HCT116 (cell line): ENCODE measurements around the gene GRIN1. TPM values are rescaled to one million over a fixed set of nuclear protein-coding genes. Genes with fewer than 3 reads are reported as not detected.

Experiments used
- ATAC-seq: fragments of 200-7000 bp; cut with Tn5 transposase; 2 replicates; pipeline ENCODE4 v1.9.1; 2020; ENCODE audit warnings: mild to moderate bottlenecking, moderate library complexity
- BruUV-seq: library from RNA; stranded (reverse); fragments of 400-500 nt; replicated peaks from 2 replicates; lab custom pipeline; 2021; lab: Mats Ljungman, UMichigan
- CTCF ChIA-PET: fragments of 300-600 bp; sonication (Branson Sonifier 250); formaldehyde crosslinking; loops from one replicate; lab custom pipeline; 2021; ENCODE audit warnings: antibody characterized with exemption; lab: Charles Lee
- POLR2A ChIA-PET: fragments of 300-600, 350-600 bp; sonication (Branson Sonifier 250); formaldehyde crosslinking; loops from one replicate; lab custom pipeline; 2021; ENCODE audit warnings: antibody characterized with exemption; lab: Charles Lee
- RAD21 ChIA-PET, 2 experiments: fragments of 300-600 bp; sonication (Branson Sonifier 250); formaldehyde crosslinking; loops; one replicate each; lab custom pipeline; 2023; ENCODE audit warnings: low total read pairs in 2 of 2; ENCODE audit not compliant: uncharacterized antibody in 2 of 2, unreplicated experiment in 2 of 2, low non-redundant PET in 1 of 2; lab: Charles Lee
- DNase-seq: peaks from one replicate; pipeline ENCODE4 v3.0.0-alpha.2; 2010; ENCODE audit warnings: low read depth, low spot score
- H2AFZ ChIP-seq: fragments of 200-600 bp; shearing (Covaris generic), sonication (generic); 2 replicates; pipeline ENCODE4 v1.6.1; 2017; ENCODE audit warnings: low read depth, mixed run types, mixed read lengths, antibody characterized with exemption, low read length; ENCODE audit not compliant: poor library complexity, severe bottlenecking
- H3K27ac ChIP-seq: 2 replicates; pipeline ENCODE4 v1.5.1; 2012; ENCODE audit warnings: low read depth, low read length
- H3K27me3 ChIP-seq: fragments of 200-600 bp; sonication (generic); 2 replicates; pipeline ENCODE4 v1.6.1; 2016; ENCODE audit warnings: mixed run types, low read length, mixed read lengths; ENCODE audit not compliant: insufficient read depth
- H3K36me3 ChIP-seq, 2 experiments: fragments of 200-500 bp in 1 of 2; fragments of 200-600 bp in 1 of 2; sonication (Bioruptor generic) in 1 of 2; sonication (generic) in 1 of 2; 2 replicates each; pipeline versions ENCODE4 v1.5.1 to v1.6.1; 2014 to 2016; ENCODE audit warnings: low read length in 2 of 2, inconsistent platforms in 1 of 2, mixed read lengths in 1 of 2, mixed run types in 1 of 2; ENCODE audit not compliant: insufficient read depth in 2 of 2, control insufficient read depth in 1 of 2
- H3K4me1 ChIP-seq, 2 experiments: fragments of 200-600 bp in 1 of 2; sonication (generic) in 1 of 2; 2 replicates each; pipeline versions ENCODE4 v1.5.1 to v1.6.1; 2012 to 2017; ENCODE audit warnings: low read length in 2 of 2, inconsistent platforms in 1 of 2, mild to moderate bottlenecking in 1 of 2, mixed read lengths in 1 of 2, mixed run types in 1 of 2, moderate library complexity in 1 of 2; ENCODE audit not compliant: insufficient read depth in 2 of 2, control insufficient read depth in 1 of 2
- H3K4me2 ChIP-seq: fragments of 200-600 bp; sonication (generic); 2 replicates; pipeline ENCODE4 v1.6.1; 2017; ENCODE audit warnings: mixed run types, low read length, mixed read lengths
- H3K4me3 ChIP-seq, 2 experiments: fragments of 200-600 bp in 1 of 2; sonication (generic) in 1 of 2; replicated peaks in 1 of 2; 2 replicates each; pipeline ENCODE4 v1.5.1; 2011 to 2016; ENCODE audit warnings: low read length in 2 of 2, control low read depth in 1 of 2, low read depth in 1 of 2, mild to moderate bottlenecking in 1 of 2, mixed read lengths in 1 of 2, mixed run types in 1 of 2
- H3K79me2 ChIP-seq: fragments of 200-600 bp; sonication (generic); 2 replicates; pipeline ENCODE4 v1.6.1; 2017; ENCODE audit warnings: mild to moderate bottlenecking, mixed run types, low read length, moderate library complexity, mixed read lengths; ENCODE audit not compliant: insufficient read depth
- H3K9ac ChIP-seq: fragments of 200-600 bp; sonication (generic); 2 replicates; pipeline ENCODE4 v1.6.1; 2016; ENCODE audit warnings: low read length, mixed read lengths
- H3K9me2 ChIP-seq: fragments of 200-600 bp; sonication (generic), shearing (Covaris generic); 2 replicates; pipeline ENCODE4 v1.6.1; 2017; ENCODE audit warnings: mixed run types, mild to moderate bottlenecking, moderate library complexity; ENCODE audit not compliant: insufficient read depth
- H3K9me3 ChIP-seq, 2 experiments: fragments of 200-500 bp in 1 of 2; fragments of 200-600 bp in 1 of 2; sonication (Bioruptor generic) in 1 of 2; sonication (generic) in 1 of 2; 2 replicates each; pipeline ENCODE4 v1.6.1; 2014 to 2017; ENCODE audit warnings: low read length in 2 of 2, mixed read lengths in 2 of 2, inconsistent platforms in 1 of 2, low read depth in 1 of 2, mild to moderate bottlenecking in 1 of 2, mixed run types in 1 of 2, moderate library complexity in 1 of 2; ENCODE audit not compliant: control insufficient read depth in 1 of 2, insufficient read depth in 1 of 2
- H4K20me1 ChIP-seq: fragments of 200-600 bp; sonication (generic), shearing (Covaris generic); 2 replicates; pipeline ENCODE4 v1.6.1; 2017; ENCODE audit warnings: mixed run types, mild to moderate bottlenecking, moderate library complexity; ENCODE audit not compliant: insufficient read depth
- POLR2A ChIP-seq: IDR thresholded peaks from 2 replicates; pipeline ENCODE4 v1.7.0; 2011; ENCODE audit warnings: borderline replicate concordance; ENCODE audit not compliant: insufficient read depth, insufficient read length; ENCODE audit errors: extremely low read depth
- SIN3A ChIP-seq: IDR thresholded peaks from 2 replicates; pipeline ENCODE4 v1.6.1; 2012; ENCODE audit warnings: low read depth
- SRF ChIP-seq: IDR thresholded peaks from 2 replicates; pipeline ENCODE4 v1.6.1; 2012; ENCODE audit warnings: low read depth
- intact Hi-C: fragments of 100-400 bp; cut with micrococcal nuclease; formaldehyde crosslinking; loops from 2 replicates; pipeline ENCODE4 v1.10.0; 2022
- total RNA-seq: library from RNA; stranded (reverse); gene quantifications from one replicate; pipeline ENCODE4 v1.2.1, GENCODE V29; 2021; ENCODE audit not compliant: unreplicated experiment
- TF ChIP-seq, protein P1 (sequence below): IDR thresholded peaks from 2 replicates; pipeline ENCODE4 v1.6.1; 2012; ENCODE audit warnings: low read depth
- TF ChIP-seq, protein P2 (sequence below): IDR thresholded peaks from 2 replicates; pipeline ENCODE4 v1.6.1; 2011; ENCODE audit warnings: mild to moderate bottlenecking, low read length, moderate library complexity; ENCODE audit not compliant: insufficient replicate concordance; ENCODE audit errors: extremely low read depth

Gene GRIN1
- total RNA-seq, 1 experiment from 2014 or later = 23.1 TPM

DNA sequence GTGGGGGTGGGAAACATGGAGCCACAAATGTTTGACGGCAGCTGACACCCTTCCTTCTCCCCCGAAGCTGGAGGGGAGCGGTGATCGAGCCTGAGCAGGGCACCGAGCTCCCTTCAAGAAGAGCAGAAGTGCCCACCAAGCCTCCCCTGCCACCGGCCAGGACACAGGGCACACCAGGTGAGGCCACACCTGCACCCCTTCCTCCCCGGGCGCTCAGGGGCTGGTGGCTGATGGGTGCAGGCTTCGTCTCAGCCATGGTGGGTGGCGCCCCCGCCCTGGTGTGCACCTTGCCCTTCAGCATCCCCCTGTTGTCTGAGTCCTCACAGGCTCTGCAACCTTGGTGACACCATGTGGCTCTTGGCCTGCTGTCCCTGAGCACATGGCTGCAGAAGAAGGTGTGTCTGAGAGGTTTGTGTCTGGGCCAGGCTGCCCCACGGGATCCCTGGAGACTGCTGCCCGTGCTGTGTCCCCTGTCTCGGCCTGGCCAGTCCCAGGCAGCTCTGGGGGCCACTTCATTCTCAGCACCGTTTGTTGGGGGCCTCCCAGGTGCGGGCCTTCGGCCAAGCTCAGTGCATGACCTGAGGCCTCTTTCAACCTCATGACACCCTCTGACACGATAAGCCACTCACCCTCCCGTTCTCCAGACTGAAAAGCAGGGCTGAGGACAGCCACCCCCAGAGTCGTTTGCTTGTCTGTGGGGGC lies 41.0 kb upstream of the GRIN1 start:
- Histone ChIP-seq H3K4me2 (no peak overlapping the region), H4K20me1 (no peaks in the 10 kb centered on the region), H3K79me2 (no peaks in the 10 kb centered on the region), H3K4me3 (no peak overlapping the region), H3K27me3 (no peaks in the 10 kb centered on the region), H3K36me3 (peaks cover 11 to 40% of the 10 kb centered on the region in 2 experiments), H2AFZ (no peak overlapping the region), H3K9me2 (no peaks in the 10 kb centered on the region), H3K27ac (no peak overlapping the region), H3K9ac (no peak overlapping the region), H3K9me3 (peaks cover 0 to 15% of the 10 kb centered on the region in 2 experiments; a peak in 1 of 4 replicates), H3K4me1 (no peaks in the 10 kb centered on the region)
- RAD21 ChIA-PET = no interaction called here
- TF ChIP-seq SRF (no peak), POLR2A (no peak), SIN3A (no peak)
- intact Hi-C loops = no loop called here
- ATAC-seq = no peak
- BruUV-seq = no TSS peak
- POLR2A ChIA-PET = no interaction called here
- CTCF ChIA-PET = no interaction called here
- no peak for DNase-seq

DNA sequence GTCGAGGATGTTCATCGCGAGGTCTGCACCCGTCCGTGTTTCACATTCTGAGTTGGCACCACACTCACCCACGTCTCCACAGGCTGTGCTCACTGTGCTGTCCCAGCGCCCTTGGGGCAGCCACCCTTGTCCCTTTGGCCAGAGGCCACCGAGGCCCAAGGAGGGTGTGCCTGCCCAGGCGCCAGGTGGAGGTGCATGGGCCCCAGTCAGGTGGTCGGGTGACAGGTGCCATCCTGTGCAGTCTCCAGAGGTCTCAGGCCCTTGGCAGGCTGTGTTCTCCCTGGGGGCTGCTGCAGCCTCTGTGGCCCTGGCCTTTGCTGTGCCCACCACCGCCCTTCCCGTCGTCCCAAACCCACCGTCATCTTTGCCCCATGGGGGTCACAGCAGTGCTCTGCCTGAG lies 39.7 kb upstream of the GRIN1 start:
- Histone ChIP-seq H3K27me3 (no peaks in the 10 kb centered on the region), H3K4me1 (no peaks in the 10 kb centered on the region), H4K20me1 (no peaks in the 10 kb centered on the region), H3K79me2 (no peaks in the 10 kb centered on the region)
- BruUV-seq = no TSS peak
- POLR2A ChIA-PET = no interaction called here
- DNase-seq = no peak
- TF ChIP-seq, protein P1, sequence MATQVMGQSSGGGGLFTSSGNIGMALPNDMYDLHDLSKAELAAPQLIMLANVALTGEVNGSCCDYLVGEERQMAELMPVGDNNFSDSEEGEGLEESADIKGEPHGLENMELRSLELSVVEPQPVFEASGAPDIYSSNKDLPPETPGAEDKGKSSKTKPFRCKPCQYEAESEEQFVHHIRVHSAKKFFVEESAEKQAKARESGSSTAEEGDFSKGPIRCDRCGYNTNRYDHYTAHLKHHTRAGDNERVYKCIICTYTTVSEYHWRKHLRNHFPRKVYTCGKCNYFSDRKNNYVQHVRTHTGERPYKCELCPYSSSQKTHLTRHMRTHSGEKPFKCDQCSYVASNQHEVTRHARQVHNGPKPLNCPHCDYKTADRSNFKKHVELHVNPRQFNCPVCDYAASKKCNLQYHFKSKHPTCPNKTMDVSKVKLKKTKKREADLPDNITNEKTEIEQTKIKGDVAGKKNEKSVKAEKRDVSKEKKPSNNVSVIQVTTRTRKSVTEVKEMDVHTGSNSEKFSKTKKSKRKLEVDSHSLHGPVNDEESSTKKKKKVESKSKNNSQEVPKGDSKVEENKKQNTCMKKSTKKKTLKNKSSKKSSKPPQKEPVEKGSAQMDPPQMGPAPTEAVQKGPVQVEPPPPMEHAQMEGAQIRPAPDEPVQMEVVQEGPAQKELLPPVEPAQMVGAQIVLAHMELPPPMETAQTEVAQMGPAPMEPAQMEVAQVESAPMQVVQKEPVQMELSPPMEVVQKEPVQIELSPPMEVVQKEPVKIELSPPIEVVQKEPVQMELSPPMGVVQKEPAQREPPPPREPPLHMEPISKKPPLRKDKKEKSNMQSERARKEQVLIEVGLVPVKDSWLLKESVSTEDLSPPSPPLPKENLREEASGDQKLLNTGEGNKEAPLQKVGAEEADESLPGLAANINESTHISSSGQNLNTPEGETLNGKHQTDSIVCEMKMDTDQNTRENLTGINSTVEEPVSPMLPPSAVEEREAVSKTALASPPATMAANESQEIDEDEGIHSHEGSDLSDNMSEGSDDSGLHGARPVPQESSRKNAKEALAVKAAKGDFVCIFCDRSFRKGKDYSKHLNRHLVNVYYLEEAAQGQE = no peak
- TF ChIP-seq SRF = no peak
- TF ChIP-seq, protein P2, sequence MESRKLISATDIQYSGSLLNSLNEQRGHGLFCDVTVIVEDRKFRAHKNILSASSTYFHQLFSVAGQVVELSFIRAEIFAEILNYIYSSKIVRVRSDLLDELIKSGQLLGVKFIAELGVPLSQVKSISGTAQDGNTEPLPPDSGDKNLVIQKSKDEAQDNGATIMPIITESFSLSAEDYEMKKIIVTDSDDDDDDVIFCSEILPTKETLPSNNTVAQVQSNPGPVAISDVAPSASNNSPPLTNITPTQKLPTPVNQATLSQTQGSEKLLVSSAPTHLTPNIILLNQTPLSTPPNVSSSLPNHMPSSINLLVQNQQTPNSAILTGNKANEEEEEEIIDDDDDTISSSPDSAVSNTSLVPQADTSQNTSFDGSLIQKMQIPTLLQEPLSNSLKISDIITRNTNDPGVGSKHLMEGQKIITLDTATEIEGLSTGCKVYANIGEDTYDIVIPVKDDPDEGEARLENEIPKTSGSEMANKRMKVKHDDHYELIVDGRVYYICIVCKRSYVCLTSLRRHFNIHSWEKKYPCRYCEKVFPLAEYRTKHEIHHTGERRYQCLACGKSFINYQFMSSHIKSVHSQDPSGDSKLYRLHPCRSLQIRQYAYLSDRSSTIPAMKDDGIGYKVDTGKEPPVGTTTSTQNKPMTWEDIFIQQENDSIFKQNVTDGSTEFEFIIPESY = no peak
- TF ChIP-seq SIN3A = no peak
- TF ChIP-seq, all 23 proteins: peak for 0
- peaks cover 0 to 21% of the 10 kb centered on the region in 2 experiments; a peak in 1 of 4 replicates for H3K9me3 ChIP-seq
- no peak overlapping the region for H3K4me2 ChIP-seq
- CTCF ChIA-PET = no interaction called here
- intact Hi-C loops = no loop called here
- H2AFZ ChIP-seq = no peak overlapping the region
- no peak overlapping the region for H3K9ac ChIP-seq
- H3K36me3 ChIP-seq = peaks cover 11 to 52% of the 10 kb centered on the region in 2 experiments
- no peaks in the 10 kb centered on the region for H3K9me2 ChIP-seq
- ATAC-seq = no peak
- RAD21 ChIA-PET = no interaction called here
- no peak overlapping the region for H3K27ac ChIP-seq
- no peak overlapping the region for H3K4me3 ChIP-seq
